GM21381 (cell line): Measurements from ENCODE around the gene SCARF2.
"Not testable (repeated sequence)": the region's sequence is repeated elsewhere in the genome, so short reads cannot be mapped to it uniquely, and the experiment has no call there.

Source experiments
- ATAC-seq: cut with Tn5 transposase; IDR thresholded peaks from one replicate; pipeline ENCODE4 v1.9.1; 2021; ENCODE audit warnings: mild to moderate bottlenecking, moderate library complexity; ENCODE audit not compliant: unreplicated experiment

The SCARF2 gene

GRCh38 chr22:20395907-20396287 lies 41.7 kb downstream of the SCARF2 start:
- ATAC-seq, result no peak

GRCh38 chr22:20395181-20395906 lies 42.3 kb downstream of the SCARF2 start:
- ATAC-seq, result no peak

GRCh38 chr22:20393705-20394476 lies 43.7 kb downstream of the SCARF2 start, which contains the start of gene ZNF74:
Gene ZNF74, plus strand, starts transcription at chr22:20394151. Its CDS starts 478 bp downstream, at chr22:20394629.
- peak; percentile 76 for ATAC-seq

- peak; percentile 16 for ATAC-seq
These were observed 44.5 kb downstream of the SCARF2 start for GRCh38 chr22:20392983-20393704.

- not testable (repeated sequence) for ATAC-seq
These were observed 45.2 kb downstream of the SCARF2 start for GRCh38 chr22:20392365-20392881.

GRCh38 chr22:20391222-20391621 lies 46.4 kb downstream of the SCARF2 start:
- no peak for ATAC-seq

GRCh38 chr22:20390394-20390907 lies 47.2 kb downstream of the SCARF2 start:
- no peak for ATAC-seq

- no peak for ATAC-seq
These were observed 48.3 kb downstream of the SCARF2 start for GRCh38 chr22:20389288-20389687.

GRCh38 chr22:20388200-20388599 lies 49.4 kb downstream of the SCARF2 start:
- ATAC-seq, result no peak

- ATAC-seq, result no peak
These were observed 50.7 kb downstream of the SCARF2 start for GRCh38 chr22:20386972-20387371.

GRCh38 chr22:20386336-20386735 lies 51.3 kb downstream of the SCARF2 start:
- no peak for ATAC-seq

GRCh38 chr22:20384865-20385264 lies 52.8 kb downstream of the SCARF2 start:
- ATAC-seq, result no peak

- ATAC-seq, result no peak
These were observed 53.5 kb downstream of the SCARF2 start for GRCh38 chr22:20384171-20384570.

GRCh38 chr22:20383538-20383937 lies 54.1 kb downstream of the SCARF2 start:
- ATAC-seq, result no peak

- ATAC-seq, result no peak
These were observed 57.1 kb downstream of the SCARF2 start for GRCh38 chr22:20380486-20380885.

- not testable (repeated sequence) for ATAC-seq
These were observed 58.9 kb downstream of the SCARF2 start for GRCh38 chr22:20378684-20379083.

GRCh38 chr22:20378110-20378509 lies 59.5 kb downstream of the SCARF2 start:
- ATAC-seq, result no peak

GRCh38 chr22:20376983-20377382 lies 60.6 kb downstream of the SCARF2 start:
- ATAC-seq, result not testable (repeated sequence)

GRCh38 chr22:20376281-20376680 lies 61.3 kb downstream of the SCARF2 start:
- not testable (repeated sequence) for ATAC-seq
